Activated B cell treated with CpG ODN at 0.5 μM for 24 hours (primary cell): ENCODE results near the gene GIMAP2. TPM values are rescaled to one million over a fixed set of nuclear protein-coding genes. Genes with fewer than 3 reads are reported as not detected.

Experiments
- ATAC-seq: fragments of 200-7000 bp; cut with Tn5 transposase; one replicate; pipeline ENCODE4 v1.10.0; 2021; ENCODE audit warnings: low read depth, mild to moderate bottlenecking, moderate library complexity
- CTCF ChIA-PET: fragments of 350-600 bp; sonication (Branson Sonifier 250); formaldehyde crosslinking; loops from one replicate; lab custom pipeline; 2021; ENCODE audit warnings: antibody characterized with exemption; lab: Charles Lee
- POLR2A ChIA-PET: fragments of 350-600 bp; sonication (Branson Sonifier 250); formaldehyde crosslinking; loops from one replicate; lab custom pipeline; 2021; ENCODE audit warnings: antibody characterized with exemption; lab: Charles Lee
- DNase-seq: peaks from one replicate; pipeline ENCODE4 v3.0.0; 2022
- H3K27ac Mint-ChIP-seq: one replicate; pipeline ENCODE4 v1.8.0; 2020; ENCODE audit warnings: mixed read lengths
- H3K27me3 Mint-ChIP-seq: one replicate; pipeline ENCODE4 v1.8.0; 2021; ENCODE audit warnings: mixed read lengths
- H3K36me3 Mint-ChIP-seq: one replicate; pipeline ENCODE4 v1.8.0; 2021; ENCODE audit warnings: low read depth, mixed read lengths
- H3K4me1 Mint-ChIP-seq: one replicate; pipeline ENCODE4 v1.8.0; 2021; ENCODE audit warnings: mixed read lengths
- H3K4me3 Mint-ChIP-seq: one replicate; pipeline ENCODE4 v1.8.0; 2020; ENCODE audit warnings: mild to moderate bottlenecking, mixed read lengths
- H3K9me3 Mint-ChIP-seq: one replicate; pipeline ENCODE4 v1.8.0; 2020; ENCODE audit warnings: mixed read lengths
- intact Hi-C: fragments of 100-400 bp; cut with micrococcal nuclease; formaldehyde crosslinking; loops from one replicate; pipeline ENCODE4 v1.15.1; 2024
- total RNA-seq: library from RNA; stranded (reverse); gene quantifications from 2 replicates; pipeline ENCODE4 v1.2.3, GENCODE V29; 2022
- TF ChIP-seq, protein P1 (sequence below): fragments of 200-600 bp; IDR thresholded peaks from one replicate; pipeline ENCODE4 v1.8.0; 2022; ENCODE audit warnings: antibody characterized with exemption, mild to moderate bottlenecking

Gene GIMAP2
- total RNA-seq, 1 donor from 2014 or later, result 19.5 TPM

DNA sequence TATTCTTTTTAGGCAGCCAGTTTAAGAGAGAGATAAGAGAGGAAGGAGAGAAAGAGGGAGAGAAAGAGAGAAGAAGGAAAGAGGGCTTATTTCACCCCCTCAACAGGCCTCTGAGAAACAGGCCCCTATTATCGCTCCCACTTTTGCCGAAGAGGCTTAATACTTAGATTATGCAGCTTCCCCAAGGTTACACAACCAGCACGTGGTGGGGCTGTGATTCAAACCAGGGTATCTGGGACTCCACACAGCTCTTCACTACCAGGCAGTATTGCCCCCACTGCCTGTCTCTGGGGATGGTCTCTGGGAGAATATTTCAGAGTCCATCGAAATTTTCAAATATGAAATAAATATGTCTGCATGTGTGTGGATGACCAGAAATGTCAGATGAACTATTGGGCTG lies 33.9 kb downstream of the GIMAP2 start:
- Mint-ChIP-seq H3K4me1 (peaks cover 17% of the 10 kb centered on the region), H3K9me3 (no peaks in the 10 kb centered on the region), H3K4me3 (no peak overlapping the region), H3K27me3 (no peaks in the 10 kb centered on the region), H3K36me3 (no peaks in the 10 kb centered on the region), H3K27ac (no peak overlapping the region)
- TF ChIP-seq, protein P1, sequence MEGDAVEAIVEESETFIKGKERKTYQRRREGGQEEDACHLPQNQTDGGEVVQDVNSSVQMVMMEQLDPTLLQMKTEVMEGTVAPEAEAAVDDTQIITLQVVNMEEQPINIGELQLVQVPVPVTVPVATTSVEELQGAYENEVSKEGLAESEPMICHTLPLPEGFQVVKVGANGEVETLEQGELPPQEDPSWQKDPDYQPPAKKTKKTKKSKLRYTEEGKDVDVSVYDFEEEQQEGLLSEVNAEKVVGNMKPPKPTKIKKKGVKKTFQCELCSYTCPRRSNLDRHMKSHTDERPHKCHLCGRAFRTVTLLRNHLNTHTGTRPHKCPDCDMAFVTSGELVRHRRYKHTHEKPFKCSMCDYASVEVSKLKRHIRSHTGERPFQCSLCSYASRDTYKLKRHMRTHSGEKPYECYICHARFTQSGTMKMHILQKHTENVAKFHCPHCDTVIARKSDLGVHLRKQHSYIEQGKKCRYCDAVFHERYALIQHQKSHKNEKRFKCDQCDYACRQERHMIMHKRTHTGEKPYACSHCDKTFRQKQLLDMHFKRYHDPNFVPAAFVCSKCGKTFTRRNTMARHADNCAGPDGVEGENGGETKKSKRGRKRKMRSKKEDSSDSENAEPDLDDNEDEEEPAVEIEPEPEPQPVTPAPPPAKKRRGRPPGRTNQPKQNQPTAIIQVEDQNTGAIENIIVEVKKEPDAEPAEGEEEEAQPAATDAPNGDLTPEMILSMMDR, result no peak
- CTCF ChIA-PET, result no interaction called here
- ATAC-seq (no peak), DNase-seq (no peak)
- POLR2A ChIA-PET, result no interaction called here
- intact Hi-C loops, result no loop called here

DNA sequence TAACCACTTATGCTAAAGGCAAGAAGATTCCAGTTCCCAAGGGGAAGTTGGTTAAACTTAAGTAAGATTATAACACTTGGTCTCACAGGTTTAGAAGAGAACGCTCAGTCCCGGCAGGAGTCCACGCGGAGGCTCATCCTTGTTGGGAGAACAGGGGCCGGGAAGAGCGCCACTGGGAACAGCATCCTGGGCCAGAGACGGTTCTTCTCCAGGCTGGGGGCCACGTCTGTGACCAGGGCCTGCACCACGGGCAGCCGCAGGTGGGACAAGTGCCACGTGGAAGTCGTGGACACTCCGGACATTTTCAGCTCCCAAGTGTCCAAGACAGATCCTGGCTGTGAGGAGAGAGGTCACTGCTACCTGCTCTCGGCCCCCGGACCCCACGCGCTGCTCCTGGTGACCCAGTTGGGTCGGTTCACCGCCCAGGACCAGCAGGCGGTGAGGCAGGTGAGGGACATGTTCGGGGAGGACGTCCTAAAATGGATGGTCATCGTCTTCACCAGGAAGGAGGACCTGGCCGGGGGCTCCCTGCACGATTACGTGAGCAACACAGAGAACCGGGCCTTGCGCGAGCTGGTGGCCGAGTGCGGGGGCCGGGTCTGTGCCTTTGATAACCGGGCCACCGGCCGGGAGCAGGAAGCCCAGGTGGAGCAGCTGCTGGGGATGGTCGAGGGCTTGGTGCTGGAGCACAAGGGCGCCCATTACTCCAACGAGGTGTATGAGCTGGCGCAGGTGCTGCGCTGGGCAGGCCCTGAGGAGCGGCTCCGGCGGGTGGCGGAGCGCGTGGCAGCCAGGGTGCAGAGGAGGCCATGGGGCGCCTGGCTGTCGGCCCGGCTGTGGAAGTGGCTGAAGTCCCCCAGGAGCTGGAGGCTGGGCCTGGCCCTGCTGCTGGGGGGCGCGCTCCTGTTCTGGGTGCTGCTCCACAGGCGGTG lies 34.7 kb downstream of the GIMAP2 start:
- no peak overlapping the region for H3K4me3 Mint-ChIP-seq
- TF ChIP-seq, protein P1, result no peak
- H3K27me3 Mint-ChIP-seq, result no peaks in the 10 kb centered on the region
- ATAC-seq (no peak), DNase-seq (no peak)
- H3K9me3 Mint-ChIP-seq, result no peaks in the 10 kb centered on the region
- peaks cover 17% of the 10 kb centered on the region for H3K4me1 Mint-ChIP-seq
- intact Hi-C loops, result no loop called here
- ChIA-PET POLR2A (no interaction called here), CTCF (no interaction called here)
- no peaks in the 10 kb centered on the region for H3K36me3 Mint-ChIP-seq
- no peak overlapping the region for H3K27ac Mint-ChIP-seq

DNA sequence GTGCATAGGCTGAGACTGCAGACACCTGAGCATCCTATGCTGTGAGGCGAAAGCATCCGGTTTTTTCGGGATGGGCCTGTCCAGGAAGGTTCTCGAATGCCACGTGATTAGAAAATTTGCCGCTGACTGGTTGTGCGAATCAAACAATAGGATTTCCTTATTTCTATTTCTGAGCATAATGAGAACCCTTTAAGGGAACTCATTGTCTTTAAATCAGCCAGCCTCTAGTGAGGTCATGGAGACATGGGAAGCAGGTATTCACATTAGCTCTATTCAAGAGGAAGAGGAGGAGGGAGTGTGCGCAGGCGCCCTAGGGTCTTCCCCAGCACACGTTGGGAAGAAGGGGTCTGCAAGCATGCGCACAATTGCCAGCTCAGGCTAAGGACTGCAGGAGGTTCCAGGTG lies 36.5 kb downstream of the GIMAP2 start:
- ChIA-PET POLR2A (no interaction called here), CTCF (no interaction called here)
- H3K36me3 Mint-ChIP-seq, result no peaks in the 10 kb centered on the region
- TF ChIP-seq, protein P1, result no peak
- ATAC-seq, result no peak
- H3K27me3 Mint-ChIP-seq, result peaks cover 3% of the 10 kb centered on the region
- no peak overlapping the region for H3K27ac Mint-ChIP-seq
- intact Hi-C loops, result no loop called here
- peaks cover 4% of the 10 kb centered on the region for H3K9me3 Mint-ChIP-seq
- no peak overlapping the region for H3K4me3 Mint-ChIP-seq
- no peak for DNase-seq
- peaks cover 3% of the 10 kb centered on the region for H3K4me1 Mint-ChIP-seq

DNA sequence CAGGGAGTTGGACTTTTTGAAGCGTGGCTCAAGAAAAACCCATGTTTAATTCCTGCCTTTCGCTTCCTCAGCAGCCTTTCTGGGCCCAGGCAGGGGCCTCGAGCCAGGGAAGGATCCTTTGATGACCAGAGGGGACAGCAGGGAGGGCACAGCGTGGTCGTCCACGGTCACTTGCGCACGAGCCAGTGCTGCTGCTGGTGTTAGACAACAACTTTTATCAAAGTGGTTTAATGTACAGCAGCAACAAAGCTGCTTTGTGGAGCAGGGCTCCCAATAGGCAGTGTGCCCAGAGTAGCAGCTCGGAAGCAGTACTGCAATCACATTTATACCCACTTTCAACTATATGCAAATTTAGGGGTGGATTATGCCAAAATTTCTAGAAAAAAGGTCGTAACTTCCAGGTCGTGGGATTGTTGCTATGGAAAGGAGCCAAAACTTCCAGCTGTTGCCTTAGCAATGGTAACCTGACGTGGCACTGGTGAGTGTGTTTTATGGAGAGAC lies 37.0 kb downstream of the GIMAP2 start:
- DNase-seq, result no peak
- intact Hi-C loops, result no loop called here
- ATAC-seq, result no peak
- Mint-ChIP-seq H3K27me3 (peaks cover 3% of the 10 kb centered on the region), H3K4me3 (no peak overlapping the region), H3K27ac (no peak overlapping the region), H3K9me3 (peaks cover 5% of the 10 kb centered on the region), H3K4me1 (no peaks in the 10 kb centered on the region), H3K36me3 (no peaks in the 10 kb centered on the region)
- ChIA-PET POLR2A (no interaction called here), CTCF (no interaction called here)
- TF ChIP-seq, protein P1, result no peak

DNA sequence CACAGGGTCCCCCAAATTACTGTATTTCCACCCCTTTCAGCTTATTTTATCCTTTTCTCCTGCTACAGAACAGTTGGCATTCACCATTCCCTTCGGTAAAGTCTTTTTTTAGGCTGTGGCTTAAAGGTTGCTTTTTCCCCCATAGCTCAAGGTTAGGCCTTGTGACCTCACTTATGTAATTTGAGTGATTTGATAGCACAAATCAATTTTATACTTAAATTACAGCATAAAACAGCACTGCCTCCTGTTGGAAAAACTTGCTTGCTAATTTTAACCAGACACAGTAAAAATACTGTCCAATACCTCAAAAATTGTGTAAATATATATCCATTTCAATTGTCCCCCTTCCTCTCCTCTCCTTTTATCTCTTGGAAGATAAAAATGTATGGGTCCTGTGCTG lies 38.0 kb downstream of the GIMAP2 start:
- DNase-seq, result no peak

More for the DNA sequence above, 38.0 kb downstream of the GIMAP2 start:
- POLR2A ChIA-PET, result no interaction called here
- H3K27ac Mint-ChIP-seq, result no peak overlapping the region
- no peaks in the 10 kb centered on the region for H3K36me3 Mint-ChIP-seq
- no peak overlapping the region for H3K4me3 Mint-ChIP-seq
- TF ChIP-seq, protein P1, result no peak
- intact Hi-C loops, result no loop called here
- H3K27me3 Mint-ChIP-seq, result peaks cover 3% of the 10 kb centered on the region
- CTCF ChIA-PET, result no interaction called here
- ATAC-seq, result no peak
- peaks cover 9% of the 10 kb centered on the region for H3K9me3 Mint-ChIP-seq
- no peaks in the 10 kb centered on the region for H3K4me1 Mint-ChIP-seq
